SHP77 treated with DMSO at 0.1 percent for 48 hours (cell line): ENCODE data around the gene RBM33.
A peak's percentile ranks its signal among the peaks of the same experiment; 100 is the strongest.
"Not testable (repeated sequence)": the region's sequence is repeated elsewhere in the genome, so short reads cannot be mapped to it uniquely, and the experiment has no call there.

Experiments used
- DNase-seq: peaks from one replicate; lab custom pipeline; 2025; lab: John Stamatoyannopoulos, UW

RBM33 gene, protein sequence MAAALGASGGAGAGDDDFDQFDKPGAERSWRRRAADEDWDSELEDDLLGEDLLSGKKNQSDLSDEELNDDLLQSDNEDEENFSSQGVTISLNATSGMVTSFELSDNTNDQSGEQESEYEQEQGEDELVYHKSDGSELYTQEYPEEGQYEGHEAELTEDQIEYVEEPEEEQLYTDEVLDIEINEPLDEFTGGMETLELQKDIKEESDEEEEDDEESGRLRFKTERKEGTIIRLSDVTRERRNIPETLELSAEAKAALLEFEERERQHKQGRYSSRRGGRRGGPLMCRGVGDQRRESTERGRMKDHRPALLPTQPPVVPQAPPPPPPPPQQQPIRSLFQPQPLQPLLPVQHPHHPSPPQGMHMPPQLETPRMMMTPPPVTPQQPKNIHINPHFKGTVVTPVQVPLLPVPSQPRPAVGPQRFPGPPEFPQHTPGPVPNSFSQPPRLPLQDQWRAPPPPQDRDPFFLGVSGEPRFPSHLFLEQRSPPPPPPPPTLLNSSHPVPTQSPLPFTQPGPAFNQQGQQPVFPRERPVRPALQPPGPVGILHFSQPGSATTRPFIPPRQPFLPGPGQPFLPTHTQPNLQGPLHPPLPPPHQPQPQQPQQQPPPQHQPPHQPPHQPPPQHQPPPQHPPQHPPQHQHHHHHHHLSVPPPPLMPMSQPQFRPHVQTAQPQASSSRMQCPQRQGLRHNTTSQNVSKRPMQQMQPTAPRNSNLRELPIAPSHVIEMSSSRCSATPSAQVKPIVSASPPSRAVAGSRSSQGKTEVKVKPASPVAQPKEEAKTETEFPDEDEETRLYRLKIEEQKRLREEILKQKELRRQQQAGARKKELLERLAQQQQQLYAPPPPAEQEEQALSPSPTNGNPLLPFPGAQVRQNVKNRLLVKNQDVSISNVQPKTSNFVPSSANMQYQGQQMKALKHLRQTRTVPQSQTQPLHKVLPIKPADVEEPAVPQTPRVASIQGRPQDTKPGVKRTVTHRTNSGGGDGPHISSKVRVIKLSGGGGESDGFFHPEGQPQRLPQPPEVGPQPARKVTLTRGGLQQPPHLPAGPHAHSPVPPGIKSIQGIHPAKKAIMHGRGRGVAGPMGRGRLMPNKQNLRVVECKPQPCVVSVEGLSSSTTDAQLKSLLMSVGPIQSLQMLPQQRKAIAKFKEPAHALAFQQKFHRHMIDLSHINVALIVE

DNA sequence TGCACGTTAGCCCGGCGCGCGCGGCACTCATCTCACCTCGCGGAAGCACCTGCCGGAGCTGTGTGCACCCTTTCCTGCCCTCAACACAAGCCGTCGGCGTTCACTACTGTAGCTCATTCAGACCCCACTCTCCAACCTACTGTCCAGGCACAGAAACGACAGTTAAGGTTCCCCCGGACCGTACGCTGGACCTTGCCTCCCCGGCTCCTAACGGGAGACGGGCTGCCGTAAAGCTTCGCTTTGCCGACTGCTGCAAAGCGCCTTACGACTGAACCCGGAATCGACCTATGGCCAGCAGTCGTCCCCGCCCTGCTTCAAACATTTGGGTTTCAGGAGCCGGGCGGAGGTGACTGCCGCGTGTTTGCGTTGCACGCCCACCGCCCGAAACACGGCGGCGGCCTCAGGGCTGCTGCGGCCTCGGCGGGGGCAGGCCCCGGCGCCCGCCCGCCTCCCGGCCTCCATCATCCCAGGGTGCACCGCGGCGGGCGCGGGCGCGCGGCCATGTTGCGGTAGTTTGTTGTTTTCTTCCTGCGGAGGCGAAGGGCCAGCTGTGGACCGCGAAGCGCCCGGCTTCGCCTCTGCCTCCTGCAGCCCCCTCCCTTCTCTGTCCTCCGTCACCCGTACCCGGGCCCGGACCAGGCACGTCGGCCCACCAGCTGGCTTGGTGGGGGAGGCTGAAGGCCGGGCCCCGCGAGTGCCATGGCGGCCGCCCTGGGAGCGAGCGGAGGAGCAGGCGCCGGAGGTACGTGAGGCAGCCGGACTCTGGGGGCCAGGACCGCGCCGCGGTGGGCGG lies at the start of gene RBM33:
TSS of gene RBM33 (plus strand) at position 484 of the 793 bp plus-strand sequence. CDS start at position 700, 216 bp downstream.
- peak; percentile 77 for DNase-seq

DNA sequence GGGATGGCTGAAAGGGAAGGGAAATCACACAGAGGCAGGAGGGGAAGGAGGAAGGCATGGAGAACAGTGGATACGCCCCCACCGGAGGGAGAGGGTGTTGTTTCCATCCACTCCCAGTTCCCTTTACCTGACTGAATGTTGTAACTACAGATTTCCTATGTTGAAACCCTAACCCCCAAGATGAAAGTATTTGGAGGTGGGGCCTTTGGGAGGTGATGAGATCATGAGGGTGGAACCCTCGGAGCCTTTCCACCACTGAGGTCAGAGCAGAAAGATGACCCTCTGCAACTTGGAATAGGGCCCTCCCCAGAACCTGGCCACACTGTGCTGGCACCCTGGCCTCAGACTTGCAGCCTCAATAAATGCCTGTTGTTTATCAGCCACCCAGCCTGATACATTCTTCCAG lies 49.5 kb upstream of the RBM33 start:
- no peak for DNase-seq

DNA sequence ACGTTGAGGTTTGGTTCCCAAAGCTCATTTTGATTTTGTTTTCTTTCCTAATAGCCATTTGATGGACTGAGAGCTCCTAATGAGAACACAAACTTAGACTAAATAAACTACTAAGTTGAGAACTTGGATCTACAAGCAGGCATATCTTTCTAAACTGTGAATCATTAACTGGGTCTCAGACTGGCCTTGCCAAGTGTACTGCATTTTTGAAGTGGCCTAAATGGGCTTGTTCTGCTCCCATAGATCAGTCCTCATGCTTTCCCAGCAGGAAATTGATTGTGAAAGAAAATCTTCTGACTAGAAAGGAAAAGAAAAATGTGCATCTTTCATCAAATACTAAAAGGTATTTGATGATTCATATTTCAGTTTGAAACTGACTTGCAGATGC lies 46.7 kb upstream of the RBM33 start:
- DNase-seq: no peak

DNA sequence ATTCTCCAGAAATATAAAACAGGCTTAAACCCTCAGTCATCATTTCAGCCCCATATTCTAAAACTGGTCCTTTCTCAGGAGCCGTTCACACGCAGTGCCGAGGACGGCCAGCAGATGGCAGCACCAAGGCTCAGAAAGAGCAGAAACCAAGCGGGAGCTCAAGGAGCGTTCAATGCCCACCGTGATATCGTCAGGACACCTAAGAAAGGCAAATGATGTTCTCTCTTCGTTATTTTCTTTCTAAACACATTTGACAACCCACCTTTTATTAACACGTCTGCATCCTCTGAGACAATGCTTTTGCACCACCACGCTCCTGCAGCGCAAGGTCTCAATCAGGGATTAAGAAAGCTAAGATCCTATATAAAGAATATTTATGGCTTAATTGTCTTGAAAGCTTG lies 45.7 kb upstream of the RBM33 start:
- DNase-seq: peak; percentile 34

DNA sequence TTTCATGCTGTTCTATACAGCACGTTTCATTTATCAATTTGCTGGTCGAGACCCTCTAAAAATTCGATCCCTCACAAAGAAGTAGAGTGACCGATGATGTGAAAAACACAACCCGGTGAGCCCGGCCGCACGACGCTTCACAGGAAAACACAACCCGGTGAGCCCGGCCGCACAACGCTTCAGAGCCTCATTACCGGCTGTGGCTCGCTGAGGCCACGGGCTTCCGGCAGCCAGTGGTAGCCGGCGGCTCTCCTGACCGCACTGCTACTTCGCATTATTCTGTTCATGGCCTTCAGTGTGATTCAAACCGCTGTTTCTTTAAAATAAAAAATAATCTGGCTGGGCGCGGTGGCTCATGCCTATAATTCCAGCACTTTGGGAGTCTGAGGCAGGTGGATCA lies 42.3 kb upstream of the RBM33 start:
- no peak for DNase-seq

DNA sequence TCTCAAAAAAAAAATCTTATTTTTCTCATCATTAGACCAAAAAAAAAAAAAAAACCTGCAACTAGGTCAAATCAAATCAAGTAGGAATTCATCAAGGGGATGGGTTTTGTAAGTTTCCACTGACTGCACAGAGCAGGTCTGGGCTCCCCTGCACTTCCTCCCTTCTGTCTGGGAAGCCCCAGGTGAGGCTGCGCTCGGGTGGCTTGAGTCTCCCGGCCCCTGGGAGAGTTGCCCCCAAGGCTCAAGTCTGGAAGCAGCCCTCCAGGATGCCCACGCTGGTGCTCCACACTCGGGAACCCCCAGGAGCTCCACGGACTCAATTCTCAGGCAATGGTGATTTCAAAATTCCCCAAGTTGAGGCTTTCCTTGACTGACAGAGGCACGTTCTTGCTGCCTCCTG lies 41.7 kb upstream of the RBM33 start:
- no peak for DNase-seq

DNA sequence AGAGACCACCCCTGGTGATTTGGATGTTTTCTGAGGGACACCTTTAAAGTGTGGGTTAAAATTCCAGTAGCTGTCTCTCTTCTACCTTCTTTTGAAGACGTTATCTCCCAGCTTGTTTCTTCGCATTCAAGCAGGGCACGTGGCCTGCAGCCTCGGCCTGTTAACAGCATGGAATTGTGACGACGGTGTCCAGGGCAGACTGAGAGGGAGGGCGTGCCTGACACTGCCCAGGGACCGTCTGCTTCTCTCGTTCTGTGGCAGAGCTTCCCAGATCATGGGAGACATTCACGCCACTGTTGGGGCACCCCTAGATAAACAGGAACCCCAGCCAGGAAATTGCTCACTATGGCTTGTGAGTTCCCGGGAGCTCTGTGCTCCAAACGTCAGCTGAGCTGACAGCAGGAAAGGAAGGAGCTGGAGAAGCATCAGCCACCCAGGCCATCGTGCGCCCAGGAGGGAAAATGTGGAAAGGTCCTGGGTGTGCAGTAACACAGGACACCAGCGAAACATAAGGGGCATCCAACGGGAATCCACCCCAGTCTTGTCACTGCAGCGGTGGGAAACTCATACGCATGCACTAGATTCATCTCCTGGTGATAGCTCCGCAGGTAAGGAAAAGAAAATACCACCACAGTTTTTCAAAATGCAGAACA lies 41.1 kb upstream of the RBM33 start:
- DNase-seq: no peak

DNA sequence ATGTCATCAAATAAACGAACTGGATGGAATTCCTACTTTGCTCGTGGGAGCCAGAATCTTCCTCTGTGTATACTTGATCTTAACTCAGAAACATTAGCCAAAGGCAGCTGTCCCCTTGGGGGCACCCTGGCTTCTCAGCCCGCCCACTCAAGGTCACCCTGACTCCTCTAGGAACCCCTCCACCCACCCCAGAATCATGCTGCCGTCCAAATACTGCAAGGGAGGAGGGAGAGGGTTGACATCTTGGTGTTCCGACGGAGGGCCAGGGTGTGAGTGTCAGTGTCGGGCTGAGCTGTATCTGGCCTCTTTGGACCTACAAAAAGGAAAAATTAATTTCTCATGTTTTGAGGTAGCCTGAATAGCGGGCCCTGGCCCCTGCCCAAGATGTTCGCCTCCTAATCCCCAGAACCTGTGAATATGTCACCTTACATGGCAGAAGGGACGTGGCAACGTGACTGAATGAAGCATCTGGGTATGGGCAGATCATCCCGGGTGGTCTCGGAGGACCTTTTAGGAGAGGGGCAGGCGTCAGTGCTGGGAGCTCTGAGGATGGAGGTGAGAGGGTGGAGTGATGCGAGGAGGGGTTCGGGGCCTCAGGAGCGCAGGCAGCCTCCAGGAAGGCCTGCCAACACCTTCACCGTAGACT lies 40.5 kb upstream of the RBM33 start:
- no peak for DNase-seq

DNA sequence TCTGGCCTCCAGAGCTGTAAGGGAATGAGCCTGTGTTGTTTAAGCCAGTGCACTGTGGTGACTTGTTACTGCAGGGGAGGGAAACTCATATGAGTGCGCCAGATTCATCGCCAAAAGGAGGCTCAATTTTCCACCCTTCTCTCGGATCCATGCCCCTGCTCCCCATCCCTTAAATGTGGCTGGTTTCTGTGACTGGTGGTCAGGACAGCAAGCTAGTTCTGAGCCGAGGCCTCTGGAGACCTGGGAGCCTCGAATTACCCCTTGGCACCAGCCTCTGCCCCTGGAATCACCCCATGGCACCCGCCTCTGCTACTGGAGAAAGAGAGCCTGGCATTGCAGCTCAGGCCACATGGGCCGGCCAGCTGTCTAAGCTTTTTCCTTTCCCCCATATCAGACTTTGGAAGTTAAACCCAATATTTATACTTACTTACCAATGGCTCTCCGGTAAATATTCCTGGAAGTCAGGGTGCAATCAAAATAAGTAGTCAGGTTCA lies 39.9 kb upstream of the RBM33 start:
- DNase-seq: no peak

DNA sequence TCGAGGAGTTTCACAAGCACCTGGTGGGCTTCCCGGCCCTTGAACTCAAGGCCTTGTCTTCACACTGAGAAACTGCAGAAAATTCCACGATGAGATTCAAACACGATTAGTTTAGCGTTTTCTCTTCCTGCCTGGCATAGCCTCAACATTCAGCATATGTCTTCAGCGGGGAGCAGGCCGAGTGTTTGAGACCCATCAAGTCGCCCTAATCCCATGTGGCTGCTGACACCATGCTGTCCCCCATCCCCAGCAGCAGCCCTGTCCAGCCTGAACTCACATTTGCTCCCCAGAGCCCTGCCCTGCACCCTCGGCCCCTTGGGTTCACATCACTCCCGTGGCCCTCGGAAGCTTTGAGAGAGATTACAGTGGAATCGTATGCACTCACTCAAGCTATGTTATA lies 35.3 kb upstream of the RBM33 start:
- DNase-seq: no peak

DNA sequence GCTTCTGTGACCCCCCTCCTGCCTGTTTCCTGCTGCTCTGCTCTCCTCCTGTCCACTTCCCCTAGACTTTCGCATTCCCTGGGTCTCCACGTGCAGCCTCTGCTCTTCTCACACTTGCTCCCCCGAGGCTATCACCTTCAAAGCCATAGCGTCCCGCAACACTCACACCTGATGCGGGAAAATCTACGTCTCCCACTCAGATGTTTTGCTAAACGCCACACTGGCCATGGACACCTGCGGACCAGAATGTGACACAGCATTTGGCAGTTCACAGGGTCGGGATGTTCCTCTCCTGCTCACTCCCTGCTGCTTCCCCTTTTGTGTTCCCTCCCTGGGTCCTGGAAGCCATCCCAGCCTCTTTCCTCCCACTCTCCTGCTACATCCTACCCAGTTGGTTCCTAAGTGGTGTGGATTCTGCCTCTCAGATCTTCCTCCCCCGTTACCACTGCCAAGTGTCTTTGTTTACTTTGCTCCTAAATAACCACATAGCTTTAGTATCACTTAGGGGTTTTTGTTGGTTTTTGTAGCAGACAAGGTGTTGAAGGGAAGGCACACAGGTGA lies 33.7 kb upstream of the RBM33 start:
- DNase-seq: no peak

DNA sequence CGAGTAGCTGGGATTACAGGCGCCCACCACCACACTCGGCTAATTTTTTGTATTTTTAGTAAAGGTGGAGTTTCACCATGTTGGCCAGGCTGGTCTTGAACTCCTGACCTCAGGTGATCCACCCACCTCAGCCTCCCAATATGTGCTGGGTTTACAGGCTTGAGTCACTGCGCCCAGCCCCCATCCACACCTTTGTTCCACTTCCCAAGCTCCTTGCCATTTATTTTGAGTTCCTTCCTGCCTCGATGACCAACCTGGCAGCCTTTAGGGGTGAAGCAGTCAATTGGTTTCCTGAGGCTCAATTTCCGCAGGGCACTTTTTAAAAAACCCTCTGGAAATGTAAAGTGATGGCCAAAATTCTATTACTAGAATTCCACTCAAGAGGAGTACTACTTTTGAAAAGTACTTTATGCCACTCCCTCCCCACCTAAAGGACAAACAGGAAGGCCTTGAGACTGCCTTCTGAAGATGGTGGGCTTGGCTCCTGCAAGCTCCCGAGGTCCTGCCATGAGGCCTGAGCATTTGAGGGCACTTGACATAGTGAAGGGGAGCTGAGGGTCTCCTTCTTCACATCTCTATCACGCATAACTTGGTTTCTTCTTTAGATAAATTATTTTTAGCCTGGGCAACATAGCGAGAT lies 32.5 kb upstream of the RBM33 start:
- no peak for DNase-seq

DNA sequence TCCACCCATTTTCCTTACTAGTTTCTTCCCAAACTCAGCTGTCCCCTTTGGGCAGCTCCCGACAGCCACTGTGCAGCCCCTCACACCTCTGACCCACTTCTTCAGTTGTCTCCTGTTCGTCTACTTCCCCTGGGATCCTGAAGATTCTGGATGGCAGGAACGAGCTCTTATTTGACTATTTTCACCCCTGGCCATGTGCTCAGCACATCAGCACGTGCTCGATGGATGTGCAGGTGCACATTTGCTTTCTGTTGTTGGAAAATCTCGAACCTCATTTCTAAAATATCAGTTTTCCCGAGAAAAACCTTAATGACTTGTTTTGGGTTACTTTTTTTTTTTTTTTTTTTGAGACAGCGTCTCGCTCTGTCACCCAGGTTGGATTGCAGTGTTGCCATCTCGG lies 31.8 kb upstream of the RBM33 start:
- no peak for DNase-seq

DNA sequence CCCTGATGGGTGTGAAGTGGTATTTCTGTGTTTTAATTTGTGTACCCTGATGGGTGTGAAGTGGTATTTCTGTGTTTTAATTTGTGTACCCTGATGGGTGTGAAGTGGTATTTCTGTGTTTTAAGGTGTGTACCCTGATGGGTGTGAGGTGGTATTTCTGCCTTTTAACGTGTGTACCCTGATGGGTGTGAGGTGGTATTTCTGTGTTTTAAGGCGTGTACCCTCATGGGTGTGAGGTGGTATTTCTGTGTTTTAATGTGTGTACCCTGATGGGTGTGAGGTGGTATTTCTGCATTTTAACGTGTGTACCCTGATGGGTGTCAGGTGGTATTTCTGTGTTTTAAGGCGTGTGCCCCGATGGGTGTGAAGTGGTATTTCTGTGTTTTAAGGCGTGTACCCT lies 29.4 kb upstream of the RBM33 start:
- not testable (repeated sequence) for DNase-seq

DNA sequence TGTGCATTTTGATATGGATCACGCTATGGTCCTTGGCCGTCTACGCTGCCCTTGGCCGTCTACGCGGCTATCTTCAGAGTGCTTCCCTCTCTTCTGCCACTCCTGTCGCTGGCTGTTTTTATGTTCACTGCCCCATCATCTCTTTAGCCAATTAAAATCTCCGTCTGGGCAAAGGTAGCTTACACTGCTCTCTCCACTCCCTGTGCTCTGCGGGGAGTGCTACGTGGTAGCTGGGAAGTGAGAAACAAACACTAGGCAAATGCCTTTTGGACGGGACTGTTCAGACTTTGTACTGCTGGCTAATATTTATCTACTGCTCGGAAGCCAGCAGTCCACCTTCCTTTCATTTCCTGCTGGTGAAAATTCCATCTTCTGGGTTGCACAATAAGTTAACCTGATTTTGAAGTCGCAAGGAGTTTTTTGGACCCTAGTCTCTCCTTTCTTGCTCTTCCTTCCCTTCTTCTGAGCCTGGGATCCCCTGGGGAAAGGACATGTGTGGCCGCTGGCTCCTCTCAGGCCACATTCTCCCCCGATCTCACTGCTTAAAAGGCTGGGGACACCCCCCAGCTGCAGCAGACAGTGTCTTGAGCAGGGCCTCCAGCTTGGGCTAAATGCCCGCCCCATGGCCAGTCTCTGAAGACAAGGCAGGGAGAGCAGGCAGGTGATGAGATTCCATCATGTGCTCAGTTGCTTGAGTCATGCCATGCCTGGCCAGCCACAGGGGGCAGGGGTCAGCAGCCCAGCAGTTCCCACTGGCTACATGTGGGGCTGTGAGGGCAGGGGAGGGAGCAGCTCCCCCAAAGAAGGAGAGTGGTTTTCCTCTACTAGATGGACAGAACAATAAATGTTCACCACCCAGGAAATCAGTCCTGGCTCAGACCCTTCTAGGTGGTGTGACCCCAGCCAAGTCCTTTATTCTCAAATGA lies 25.5 kb upstream of the RBM33 start:
- no peak for DNase-seq

DNA sequence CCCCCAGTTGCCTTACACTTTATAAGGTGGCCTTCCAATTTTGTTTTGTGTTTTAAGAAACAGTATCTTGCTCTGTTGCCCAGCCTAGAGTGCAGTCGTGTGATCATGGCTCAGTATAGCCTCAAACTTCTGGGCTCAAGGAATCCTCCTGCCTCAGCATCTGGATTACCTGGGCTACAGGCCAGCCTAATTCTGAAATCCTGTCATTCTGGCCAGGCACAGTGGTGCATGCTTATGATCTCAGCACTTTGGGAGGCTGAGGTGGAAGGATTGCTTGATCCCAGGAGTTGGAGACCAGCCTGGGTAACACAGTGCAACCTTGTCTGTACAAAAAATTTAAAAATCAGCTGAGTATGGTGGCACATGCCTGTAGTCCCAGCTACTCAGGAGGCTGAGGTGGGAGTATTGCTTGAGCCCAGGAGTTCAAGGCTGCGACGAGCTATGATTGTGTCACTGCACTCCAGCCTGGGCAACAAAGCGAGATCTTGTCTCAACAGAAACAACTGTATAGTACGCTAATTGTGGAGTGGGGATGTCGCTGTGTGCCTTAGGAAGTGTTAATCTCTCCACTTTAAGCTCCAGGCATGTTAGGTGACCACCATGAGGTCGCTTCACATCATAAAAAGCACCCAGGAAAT lies 24.7 kb upstream of the RBM33 start:
- DNase-seq: no peak

DNA sequence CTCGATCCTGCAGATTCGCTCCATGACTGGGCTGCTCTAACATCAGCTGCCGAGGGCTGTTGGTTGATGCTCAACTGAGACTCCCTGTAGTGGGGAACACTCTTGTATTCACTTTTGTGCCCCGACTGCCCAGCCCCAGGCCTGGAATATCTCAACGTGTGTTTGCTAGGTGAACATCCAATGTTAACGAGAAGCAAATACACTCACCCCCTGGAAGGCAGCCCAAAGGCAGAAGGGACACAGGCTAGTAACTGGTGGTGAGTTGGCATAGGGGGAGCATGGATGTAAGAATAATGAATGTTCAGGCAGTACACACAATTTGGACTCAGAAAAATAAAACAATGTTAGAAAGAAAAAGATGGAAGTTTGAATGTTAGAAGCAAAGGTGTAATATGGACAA lies 24.0 kb upstream of the RBM33 start:
- DNase-seq: no peak

DNA sequence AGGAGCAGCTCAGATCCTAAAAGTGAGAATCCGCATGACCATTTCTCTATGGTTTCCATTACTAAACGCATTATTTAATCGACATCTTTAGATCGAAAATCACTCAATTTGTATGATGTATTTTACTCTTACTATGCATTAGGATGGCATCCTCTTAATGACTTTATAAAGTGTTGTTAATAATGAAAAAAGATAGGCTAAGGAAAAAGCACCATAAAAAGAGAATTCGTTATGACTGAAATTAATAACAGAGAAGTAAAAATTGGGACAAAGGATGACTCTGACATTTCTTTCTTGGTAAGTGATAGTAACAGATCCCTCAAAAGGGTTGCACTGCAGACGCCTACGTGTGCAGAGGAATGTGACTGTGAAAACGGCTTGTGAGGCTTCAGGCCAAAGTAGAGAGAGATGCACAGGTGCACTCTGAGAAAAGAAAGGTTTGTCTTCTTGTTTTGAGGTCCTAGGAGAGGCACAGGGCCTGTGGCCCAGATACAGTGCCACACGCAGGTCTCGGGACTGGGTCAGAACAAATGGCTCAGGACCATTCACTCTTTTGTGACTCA lies 23.0 kb upstream of the RBM33 start:
- no peak for DNase-seq
